Dendritic cell treated with granulocyte-macrophage colony-stimulating factor and Interleukin-4, amounts not matched to agents 40 ng/mL and 50 ng/mL, for 4 days (primary cell): ENCODE measurements around the gene PAK2.

Experiments used
- H3K27ac Mint-ChIP-seq: one replicate; pipeline ENCODE4 v1.8.0; 2022; ENCODE audit warnings: mild to moderate bottlenecking, mixed read lengths
- H3K27me3 Mint-ChIP-seq: one replicate; pipeline ENCODE4 v1.8.0; 2022; ENCODE audit warnings: mild to moderate bottlenecking, mixed read lengths
- H3K36me3 Mint-ChIP-seq: one replicate; pipeline ENCODE4 v1.8.0; 2022; ENCODE audit warnings: low read depth, mixed read lengths
- H3K4me1 Mint-ChIP-seq: one replicate; pipeline ENCODE4 v1.8.0; 2022; ENCODE audit warnings: low read depth, mixed read lengths
- H3K4me3 Mint-ChIP-seq: one replicate; pipeline ENCODE4 v1.8.0; 2022; ENCODE audit warnings: mild to moderate bottlenecking, moderate library complexity, mixed read lengths
- H3K9me3 Mint-ChIP-seq: one replicate; pipeline ENCODE4 v1.8.0; 2022; ENCODE audit warnings: mixed read lengths
- intact Hi-C: fragments of 100-400 bp; cut with micrococcal nuclease; formaldehyde crosslinking; loops from one replicate; pipeline ENCODE4 v1.15.0; 2022

PAK2 gene

DNA sequence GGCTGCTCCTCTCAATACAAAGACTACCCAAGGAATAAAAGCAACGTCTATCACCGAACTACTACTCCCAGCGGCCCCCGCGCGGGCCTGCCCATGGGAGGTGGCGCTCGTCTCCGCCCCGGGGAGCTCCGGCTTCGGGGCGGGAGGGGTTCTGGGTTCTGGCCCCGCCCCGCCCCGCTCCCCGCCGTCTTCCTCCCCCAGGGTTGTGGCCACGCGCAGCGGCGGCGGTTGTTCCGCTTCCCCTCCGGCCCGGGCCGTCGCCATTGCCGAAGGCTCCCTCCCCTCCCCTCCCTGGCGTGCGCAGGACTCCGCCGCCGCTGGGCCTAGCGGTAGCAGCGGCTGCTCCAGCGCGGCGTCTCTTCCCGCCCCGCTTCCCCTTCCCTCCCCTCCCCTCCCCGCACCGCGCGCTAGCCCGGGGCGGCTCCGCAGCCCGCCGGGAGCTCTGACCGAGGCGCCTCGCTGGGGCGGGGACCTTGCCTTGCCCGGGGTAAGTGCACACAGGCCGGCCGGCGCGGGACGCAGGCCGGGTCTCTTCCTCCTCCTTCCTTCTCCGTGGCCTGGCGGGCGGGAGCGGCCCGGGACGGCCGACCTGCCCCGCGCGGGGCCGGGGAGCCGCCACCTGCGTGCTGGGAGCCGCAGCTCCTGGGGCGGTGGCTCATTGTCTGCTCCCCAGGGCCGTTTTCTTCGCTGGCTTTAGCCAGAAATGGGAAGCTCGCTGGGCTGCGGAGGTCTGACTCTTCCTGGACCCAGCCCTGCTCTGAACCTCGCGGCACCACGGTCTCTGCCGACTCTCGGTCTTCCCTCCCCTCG, at the start of gene PAK2:
PAK2 (plus strand) TSS at position 187 of the 810 bp plus-strand sequence. CDS start 42,790 bp downstream, outside the sequence.
- no peaks in the 10 kb centered on the region for H3K9me3 Mint-ChIP-seq
- peak within 1 kb of the TSS; percentile 99 for H3K27ac Mint-ChIP-seq
- intact Hi-C loops, result loop anchor here (1.0 to 10.0 kb wide), 2 partner anchors 28 to 65 kb away; partner anchors contain the start of genes CEP19 and PIGX
- peaks cover 28% of the 10 kb centered on the region for H3K36me3 Mint-ChIP-seq
- peaks cover 18% of the 10 kb centered on the region for H3K4me1 Mint-ChIP-seq
- H3K4me3 Mint-ChIP-seq, result peak within 1 kb of the TSS; percentile 100
- no peaks in the 10 kb centered on the region for H3K27me3 Mint-ChIP-seq

DNA sequence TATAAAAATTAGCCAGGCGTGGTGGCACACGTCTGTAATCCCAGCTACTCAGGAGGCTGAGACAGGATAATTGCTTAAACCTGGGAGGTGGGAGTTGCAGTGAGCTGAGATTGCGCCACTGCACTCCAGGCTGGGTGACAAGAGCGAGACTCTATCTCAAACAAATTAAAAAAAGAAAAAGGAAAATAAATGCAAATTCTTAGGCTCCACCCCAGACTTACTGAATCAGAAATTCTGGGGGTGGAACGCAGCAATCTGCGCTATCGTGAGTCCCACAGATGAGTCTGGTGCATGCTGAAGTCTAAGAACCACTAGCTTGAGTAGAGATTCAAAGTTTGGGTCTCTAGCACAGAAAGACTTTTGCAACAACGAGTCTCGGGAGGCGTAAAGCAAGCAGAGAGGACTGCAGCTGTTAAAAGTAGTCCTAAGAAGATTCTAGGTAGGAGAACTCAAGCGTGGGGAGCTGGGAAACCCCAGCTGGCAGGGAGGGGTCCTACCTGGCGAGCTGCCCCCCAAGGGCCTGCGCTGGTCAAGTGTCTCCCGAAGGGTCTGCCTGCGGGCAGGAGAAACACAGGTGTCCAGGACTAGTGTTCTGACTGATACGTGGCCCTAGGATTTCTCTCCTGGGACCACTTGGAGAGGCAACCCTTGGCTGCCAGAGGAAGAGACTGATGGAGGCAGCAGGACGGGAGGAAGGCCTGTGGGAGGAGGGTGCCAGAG, 49.6 kb upstream of the PAK2 start:
- Mint-ChIP-seq H3K4me3 (peak overlapping the region; percentile 60), H3K36me3 (no peaks in the 10 kb centered on the region), H3K27ac (peak overlapping the region; percentile 82), H3K27me3 (no peaks in the 10 kb centered on the region), H3K9me3 (no peaks in the 10 kb centered on the region), H3K4me1 (peaks cover 88% of the 10 kb centered on the region)
- intact Hi-C loops, result loop anchor here (5.0 kb wide), 1 partner anchor 48 kb away; no protein-coding TSS in a partner anchor

DNA sequence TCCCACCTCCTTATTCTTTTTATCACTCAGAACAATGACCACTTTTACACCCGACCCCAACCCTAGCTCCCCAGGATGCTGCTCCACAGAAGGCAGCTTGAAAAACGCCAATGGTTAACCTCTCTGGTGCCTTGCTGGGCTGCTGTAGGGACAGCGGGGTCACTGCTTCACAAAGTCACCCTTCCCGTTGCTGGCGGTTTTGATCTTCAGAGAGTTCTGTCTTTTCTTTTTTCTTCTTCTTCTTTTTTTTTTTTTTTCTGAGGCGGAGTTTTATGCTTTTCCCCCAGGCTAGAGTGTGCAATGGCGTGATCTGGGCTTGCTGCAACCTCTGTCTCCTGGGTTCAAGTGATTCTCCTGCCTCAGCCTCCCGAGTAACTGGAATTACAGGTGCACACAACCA, 48.3 kb upstream of the PAK2 start:
- Mint-ChIP-seq H3K27me3 (no peaks in the 10 kb centered on the region), H3K4me3 (peak overlapping the region; percentile 60), H3K9me3 (no peaks in the 10 kb centered on the region), H3K36me3 (no peaks in the 10 kb centered on the region), H3K27ac (peak overlapping the region; percentile 82), H3K4me1 (peaks cover 82% of the 10 kb centered on the region)
- intact Hi-C loops, result no loop called here

DNA sequence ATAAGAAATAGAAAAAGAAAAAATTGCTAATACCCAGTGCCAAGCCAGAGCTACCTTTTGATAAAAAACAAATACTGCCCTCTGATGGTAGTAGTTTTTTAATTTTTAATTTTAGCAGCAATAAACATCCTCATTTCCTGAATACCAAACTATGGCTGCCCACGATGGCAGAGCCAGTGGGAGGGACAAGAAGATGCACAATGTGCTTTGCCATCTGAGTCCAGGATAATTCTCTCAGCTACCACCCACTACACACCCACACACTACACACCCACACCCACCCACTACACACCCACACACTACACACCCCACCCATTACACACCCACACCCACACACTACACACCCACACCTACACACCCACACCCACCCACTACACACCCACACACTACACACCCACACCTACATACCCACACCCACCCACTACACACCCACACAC, 45.4 kb upstream of the PAK2 start:
- H3K27ac Mint-ChIP-seq, result no peak overlapping the region
- H3K36me3 Mint-ChIP-seq, result peaks cover under 1% of the 10 kb centered on the region
- intact Hi-C loops, result no loop called here
- no peak overlapping the region for H3K4me3 Mint-ChIP-seq
- no peaks in the 10 kb centered on the region for H3K27me3 Mint-ChIP-seq
- H3K4me1 Mint-ChIP-seq, result peaks cover 54% of the 10 kb centered on the region
- H3K9me3 Mint-ChIP-seq, result no peaks in the 10 kb centered on the region

DNA sequence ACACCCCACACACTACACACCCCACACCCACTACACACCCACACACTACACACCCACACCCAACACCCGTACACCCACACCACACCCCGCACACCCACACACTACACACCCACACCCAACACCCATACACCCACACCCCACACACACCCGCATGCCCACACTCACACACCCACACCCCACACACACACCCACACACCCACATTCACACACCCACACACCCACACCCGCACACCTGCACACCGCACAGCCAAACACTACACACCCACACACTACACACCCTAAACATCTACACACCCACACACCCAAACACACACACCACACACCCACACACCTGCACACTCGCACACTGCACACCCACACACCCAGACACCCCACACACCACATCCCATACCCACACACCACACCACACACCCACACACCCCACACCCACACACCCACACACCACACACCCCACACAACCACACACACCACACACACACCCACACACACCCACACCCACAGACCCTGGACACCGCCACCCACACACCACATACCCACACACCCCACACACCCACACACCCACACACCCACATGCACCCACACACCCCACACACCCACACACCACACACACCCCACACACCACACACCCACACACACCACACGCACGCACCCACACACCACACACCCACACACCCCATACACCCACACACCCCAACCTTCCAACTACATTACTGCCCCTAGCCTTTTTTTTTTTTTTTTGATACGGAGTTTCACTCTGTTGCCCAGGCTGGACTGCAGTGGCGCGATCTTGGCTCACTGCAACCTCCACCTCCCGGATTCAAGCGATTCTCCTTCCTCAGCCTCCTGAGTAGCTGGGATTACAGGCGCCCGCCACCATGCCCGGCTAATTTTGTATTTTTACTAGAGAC, 44.5 kb upstream of the PAK2 start:
- no peaks in the 10 kb centered on the region for H3K27me3 Mint-ChIP-seq
- peaks cover 6% of the 10 kb centered on the region for H3K36me3 Mint-ChIP-seq
- H3K4me1 Mint-ChIP-seq, result peaks cover 52% of the 10 kb centered on the region
- no peaks in the 10 kb centered on the region for H3K9me3 Mint-ChIP-seq
- intact Hi-C loops, result no loop called here
- H3K4me3 Mint-ChIP-seq, result no peak overlapping the region
- H3K27ac Mint-ChIP-seq, result peak overlapping the region; percentile 63

DNA sequence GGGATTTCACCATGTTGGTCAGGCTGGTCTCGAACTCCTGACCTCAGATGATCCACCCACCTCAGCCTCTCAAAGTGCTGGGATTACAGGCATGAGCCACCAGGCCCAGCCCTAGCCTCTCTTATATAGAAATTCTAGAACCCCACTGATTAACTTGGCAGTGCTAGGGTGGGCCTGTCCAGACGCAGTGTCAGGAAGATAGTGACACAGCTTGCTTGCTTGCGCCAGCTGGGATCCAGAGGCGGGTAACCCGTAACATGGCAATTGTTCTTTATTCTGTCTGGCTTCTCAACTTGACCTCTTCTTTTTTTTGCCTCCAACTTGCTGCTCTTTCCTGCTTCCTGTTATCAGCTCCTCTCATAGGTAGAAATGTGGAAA, 43.8 kb upstream of the PAK2 start:
- Mint-ChIP-seq H3K27ac (peak overlapping the region; percentile 63), H3K4me1 (peaks cover 45% of the 10 kb centered on the region), H3K4me3 (no peak overlapping the region), H3K27me3 (no peaks in the 10 kb centered on the region), H3K36me3 (peaks cover 6% of the 10 kb centered on the region), H3K9me3 (no peaks in the 10 kb centered on the region)
- intact Hi-C loops, result no loop called here

DNA sequence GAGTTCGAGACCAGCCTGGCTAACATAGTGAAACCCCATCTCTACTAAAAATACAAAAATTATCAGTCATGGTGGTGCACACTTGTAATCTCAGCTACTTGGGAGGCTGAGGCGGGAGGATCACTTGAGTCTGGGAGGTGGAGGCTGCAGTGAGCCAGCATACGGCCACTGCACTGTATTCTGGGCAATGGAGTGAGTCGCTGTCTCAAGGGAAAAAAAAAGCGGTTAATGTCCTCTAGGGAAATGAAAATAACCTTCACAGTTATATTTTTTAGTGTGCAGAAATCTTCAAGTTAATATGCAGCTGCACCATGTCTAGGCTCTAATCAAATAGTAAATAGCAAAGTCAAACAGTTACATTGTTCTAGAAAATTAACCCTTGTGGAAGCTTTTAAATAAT, 42.4 kb upstream of the PAK2 start:
- Mint-ChIP-seq H3K4me1 (peaks cover 31% of the 10 kb centered on the region), H3K27me3 (no peaks in the 10 kb centered on the region), H3K4me3 (no peak overlapping the region), H3K9me3 (no peaks in the 10 kb centered on the region), H3K36me3 (peaks cover 6% of the 10 kb centered on the region), H3K27ac (no peak overlapping the region)
- intact Hi-C loops, result no loop called here

DNA sequence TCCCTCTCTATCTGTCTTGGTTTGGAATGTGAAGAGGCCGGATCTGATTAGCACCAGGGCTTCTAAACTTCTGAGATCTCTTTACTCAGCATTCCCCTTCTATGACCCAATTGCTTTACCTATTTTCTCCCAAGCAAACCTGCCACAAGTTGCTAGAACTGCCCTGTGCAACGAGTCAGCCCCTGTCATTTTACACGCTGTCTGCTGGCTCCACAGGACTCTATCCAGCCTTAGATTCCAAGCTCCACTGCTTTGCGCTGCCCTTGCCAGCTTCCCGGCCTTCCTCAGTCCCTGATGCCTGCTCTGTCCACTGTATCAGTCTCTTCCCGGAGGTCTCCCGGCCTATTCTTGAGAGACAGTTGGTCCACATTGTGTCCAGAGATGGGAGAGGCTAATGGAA, 39.9 kb upstream of the PAK2 start:
- no peak overlapping the region for H3K4me3 Mint-ChIP-seq
- no peaks in the 10 kb centered on the region for H3K27me3 Mint-ChIP-seq
- H3K4me1 Mint-ChIP-seq, result peaks cover 17% of the 10 kb centered on the region
- peaks cover 18% of the 10 kb centered on the region for H3K36me3 Mint-ChIP-seq
- H3K27ac Mint-ChIP-seq, result no peak overlapping the region
- H3K9me3 Mint-ChIP-seq, result no peaks in the 10 kb centered on the region
- intact Hi-C loops, result no loop called here

DNA sequence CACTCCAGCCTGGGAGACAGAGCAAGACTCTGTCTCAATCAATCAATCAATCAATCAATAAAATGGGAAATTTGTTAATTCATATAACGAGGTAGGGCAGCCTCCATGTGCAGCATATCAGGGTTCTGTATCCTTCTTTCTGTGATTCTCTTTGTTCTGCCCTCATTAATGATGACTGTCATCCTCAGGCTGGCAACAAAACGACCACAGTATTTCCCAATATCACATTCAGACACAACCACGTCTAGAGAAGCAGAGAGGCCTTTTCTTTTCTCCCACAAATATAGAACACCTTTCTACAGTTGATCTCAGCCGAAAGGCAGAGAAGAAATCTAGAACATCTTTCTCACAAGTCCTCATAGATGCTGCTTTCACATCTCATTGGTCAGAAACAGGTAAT, 38.9 kb upstream of the PAK2 start:
- intact Hi-C loops, result no loop called here
- peaks cover 18% of the 10 kb centered on the region for H3K36me3 Mint-ChIP-seq
- H3K9me3 Mint-ChIP-seq, result no peaks in the 10 kb centered on the region
- no peak overlapping the region for H3K27ac Mint-ChIP-seq
- H3K4me1 Mint-ChIP-seq, result peaks cover 16% of the 10 kb centered on the region
- H3K27me3 Mint-ChIP-seq, result no peaks in the 10 kb centered on the region
- H3K4me3 Mint-ChIP-seq, result no peak overlapping the region

DNA sequence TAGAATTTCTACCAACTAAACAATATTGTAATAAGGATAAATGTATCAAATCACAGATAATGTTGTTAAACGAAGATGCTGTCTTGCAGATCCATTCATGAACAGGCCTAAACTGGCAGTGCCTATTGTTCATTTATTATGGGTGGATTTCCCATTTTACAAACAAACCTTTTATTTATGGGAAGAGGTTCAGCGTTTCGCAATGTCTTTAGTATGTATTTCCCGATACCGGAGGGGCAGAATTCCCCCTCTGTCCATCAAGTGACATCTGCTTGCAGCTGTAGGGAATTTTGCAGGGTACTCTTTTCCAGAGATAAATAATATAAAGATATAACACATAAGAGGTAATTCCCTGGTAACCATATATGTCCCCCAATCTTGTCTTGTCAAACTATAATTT, 33.3 kb upstream of the PAK2 start:
- H3K27ac Mint-ChIP-seq, result peak overlapping the region; percentile 64
- intact Hi-C loops, result no loop called here
- H3K4me3 Mint-ChIP-seq, result no peak overlapping the region
- H3K4me1 Mint-ChIP-seq, result peaks cover 33% of the 10 kb centered on the region
- peaks cover 20% of the 10 kb centered on the region for H3K36me3 Mint-ChIP-seq
- no peaks in the 10 kb centered on the region for H3K27me3 Mint-ChIP-seq
- H3K9me3 Mint-ChIP-seq, result no peaks in the 10 kb centered on the region

DNA sequence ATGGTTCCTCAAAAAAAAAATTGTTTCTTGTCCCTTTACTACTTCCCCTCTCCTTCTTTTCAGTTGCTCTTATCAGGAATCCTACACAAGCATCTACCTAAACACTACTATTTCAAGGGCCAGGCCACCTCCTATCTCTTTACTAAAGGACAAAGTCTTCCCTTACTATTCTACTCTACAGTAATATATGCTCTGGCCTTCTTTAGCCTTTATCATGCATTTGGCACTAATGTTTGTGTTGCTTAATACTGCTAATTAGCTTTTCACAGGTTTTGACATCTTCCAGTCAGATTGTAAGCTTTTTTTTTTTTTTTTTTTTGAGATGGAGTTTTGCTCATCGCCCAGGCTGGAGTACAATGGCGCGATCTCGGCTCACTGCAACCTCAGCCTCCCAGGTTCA, 32.9 kb upstream of the PAK2 start:
- intact Hi-C loops, result no loop called here
- peaks cover 20% of the 10 kb centered on the region for H3K36me3 Mint-ChIP-seq

DNA sequence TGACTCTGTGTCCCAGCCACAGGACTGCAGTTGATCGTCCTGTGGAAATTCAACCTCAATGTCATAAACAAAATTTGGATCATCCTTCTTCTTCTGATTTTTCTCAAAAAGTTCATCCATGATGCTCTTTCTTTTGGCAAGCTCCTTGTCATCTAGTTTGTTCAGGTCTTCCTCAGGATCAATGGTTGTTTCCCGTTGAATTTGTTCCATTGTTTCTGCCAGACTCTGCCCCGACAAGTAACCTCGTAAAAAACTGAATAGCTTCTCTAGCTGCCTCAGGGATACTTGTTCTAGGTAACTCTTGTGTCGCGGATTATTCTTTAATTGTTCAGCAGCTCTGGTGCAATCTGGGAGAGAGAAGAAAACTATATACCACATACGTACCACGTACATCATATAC, 32.1 kb upstream of the PAK2 start:
- H3K27me3 Mint-ChIP-seq, result no peaks in the 10 kb centered on the region
- peaks cover 18% of the 10 kb centered on the region for H3K36me3 Mint-ChIP-seq
- no peak overlapping the region for H3K4me3 Mint-ChIP-seq
- H3K9me3 Mint-ChIP-seq, result no peaks in the 10 kb centered on the region
- no peak overlapping the region for H3K27ac Mint-ChIP-seq
- H3K4me1 Mint-ChIP-seq, result peaks cover 39% of the 10 kb centered on the region
- intact Hi-C loops, result no loop called here

More for the DNA sequence above, 32.9 kb upstream of the PAK2 start:
- peaks cover 37% of the 10 kb centered on the region for H3K4me1 Mint-ChIP-seq
- no peak overlapping the region for H3K4me3 Mint-ChIP-seq
- H3K27ac Mint-ChIP-seq, result peak overlapping the region; percentile 64
- H3K9me3 Mint-ChIP-seq, result no peaks in the 10 kb centered on the region
- H3K27me3 Mint-ChIP-seq, result no peaks in the 10 kb centered on the region

DNA sequence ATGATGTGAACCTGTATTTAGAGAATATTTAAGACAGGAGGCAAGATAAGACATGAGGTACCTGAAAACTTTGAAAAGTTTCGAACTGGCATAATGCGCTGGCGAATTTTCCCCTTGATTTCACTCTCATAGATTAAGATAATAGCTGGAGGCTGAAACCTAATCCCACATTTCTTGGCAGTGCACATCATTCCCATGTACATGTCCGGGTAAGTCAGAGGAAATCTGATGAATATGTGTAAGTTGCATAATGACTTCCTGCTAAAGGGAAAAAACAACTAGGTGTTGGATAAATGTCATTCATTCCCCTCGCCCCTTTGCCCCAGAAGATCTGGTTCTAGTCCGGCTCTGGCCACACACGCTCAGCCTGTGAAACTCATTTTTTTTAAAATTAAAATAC, 31.2 kb upstream of the PAK2 start:
- intact Hi-C loops, result no loop called here

More for the DNA sequence above, 31.2 kb upstream of the PAK2 start:
- Mint-ChIP-seq H3K27ac (no peak overlapping the region), H3K36me3 (peaks cover 13% of the 10 kb centered on the region), H3K9me3 (no peaks in the 10 kb centered on the region), H3K27me3 (no peaks in the 10 kb centered on the region), H3K4me1 (peaks cover 42% of the 10 kb centered on the region), H3K4me3 (no peak overlapping the region)
